Measurements from ENCODE around the gene BSCL2.

DNA sequence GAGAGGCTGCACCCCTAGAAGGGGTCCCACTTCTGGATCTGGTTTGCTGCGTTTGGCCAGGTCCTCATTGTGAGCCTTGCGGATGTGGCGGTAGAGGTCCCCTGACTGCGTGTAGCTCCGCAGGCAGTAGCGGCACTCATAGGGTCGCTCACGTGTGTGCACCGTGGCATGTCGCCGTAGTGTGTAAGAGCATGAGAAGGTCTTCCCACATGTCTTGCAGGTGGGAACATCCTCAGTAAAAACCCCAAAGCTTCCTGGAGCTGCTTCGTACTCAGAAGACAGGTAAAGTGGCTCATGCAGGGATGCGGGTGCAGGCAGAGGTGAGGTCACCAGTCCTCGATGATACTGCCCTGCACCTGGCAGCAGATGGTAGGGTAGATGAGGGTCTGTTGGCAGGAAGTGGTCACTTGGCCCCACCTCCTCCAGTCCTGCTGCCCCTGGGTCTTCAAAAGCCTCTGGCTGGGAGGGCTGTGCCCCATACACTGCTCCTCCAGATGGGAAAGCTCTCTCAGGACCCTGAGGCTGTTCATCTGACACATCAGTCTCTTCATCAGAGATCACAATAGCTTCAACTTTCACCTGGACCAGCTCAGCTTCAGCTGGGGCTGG is 45.1 kb upstream of the BSCL2 start:
- TF ChIP-seq EP300 (IDR thresholded peaks at IDR 0.05) = no peak
- TF ChIP-seq POLR2A (IDR thresholded peaks at IDR 0.05) = no peak
- TF ChIP-seq, protein P1, sequence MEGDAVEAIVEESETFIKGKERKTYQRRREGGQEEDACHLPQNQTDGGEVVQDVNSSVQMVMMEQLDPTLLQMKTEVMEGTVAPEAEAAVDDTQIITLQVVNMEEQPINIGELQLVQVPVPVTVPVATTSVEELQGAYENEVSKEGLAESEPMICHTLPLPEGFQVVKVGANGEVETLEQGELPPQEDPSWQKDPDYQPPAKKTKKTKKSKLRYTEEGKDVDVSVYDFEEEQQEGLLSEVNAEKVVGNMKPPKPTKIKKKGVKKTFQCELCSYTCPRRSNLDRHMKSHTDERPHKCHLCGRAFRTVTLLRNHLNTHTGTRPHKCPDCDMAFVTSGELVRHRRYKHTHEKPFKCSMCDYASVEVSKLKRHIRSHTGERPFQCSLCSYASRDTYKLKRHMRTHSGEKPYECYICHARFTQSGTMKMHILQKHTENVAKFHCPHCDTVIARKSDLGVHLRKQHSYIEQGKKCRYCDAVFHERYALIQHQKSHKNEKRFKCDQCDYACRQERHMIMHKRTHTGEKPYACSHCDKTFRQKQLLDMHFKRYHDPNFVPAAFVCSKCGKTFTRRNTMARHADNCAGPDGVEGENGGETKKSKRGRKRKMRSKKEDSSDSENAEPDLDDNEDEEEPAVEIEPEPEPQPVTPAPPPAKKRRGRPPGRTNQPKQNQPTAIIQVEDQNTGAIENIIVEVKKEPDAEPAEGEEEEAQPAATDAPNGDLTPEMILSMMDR (IDR thresholded peaks at IDR 0.05) = no peak

All from gastroesophageal sphincter (tissue), 3 donors.